GM23338 (cell line): ENCODE data around the gene HMOX1. TPM values are rescaled to one million over a fixed set of nuclear protein-coding genes. Genes with fewer than 3 reads are reported as not detected.

ENCODE experiments used
- ATAC-seq: fragments of 200-7000 bp; cut with Tn5 transposase; 3 replicates; pipeline ENCODE4 v1.9.1; 2020
- DNase-seq: peaks from one replicate; pipeline ENCODE4 v3.0.0-alpha.2; 2015; ENCODE audit warnings: low spot score
- H2AFZ ChIP-seq: fragments of 200-600 bp; sonication (generic); 2 replicates; pipeline ENCODE4 v1.8.0; 2016; ENCODE audit warnings: antibody characterized with exemption, mild to moderate bottlenecking, moderate library complexity
- H3F3A ChIP-seq: fragments of 200-600 bp; sonication (generic); replicated peaks from 2 replicates; pipeline ENCODE4 v1.8.0; 2017; ENCODE audit warnings: antibody characterized with exemption, mixed run types, low read depth
- H3K27ac ChIP-seq: fragments of 200-600 bp; sonication (generic); 2 replicates; pipeline ENCODE4 v1.6.1; 2016; ENCODE audit warnings: low read depth
- H3K27me3 ChIP-seq: fragments of 200-600 bp; sonication (generic); 2 replicates; pipeline ENCODE4 v1.8.0; 2016; ENCODE audit warnings: mild to moderate bottlenecking, mixed run types, moderate library complexity; ENCODE audit not compliant: insufficient read depth
- H3K36me3 ChIP-seq: fragments of 200-600 bp; sonication (generic); 2 replicates; pipeline ENCODE4 v1.8.0; 2016; ENCODE audit warnings: mild to moderate bottlenecking; ENCODE audit not compliant: insufficient read depth
- H3K4me1 ChIP-seq: fragments of 200-600 bp; sonication (generic); 2 replicates; pipeline ENCODE4 v1.8.0; 2016; ENCODE audit warnings: mild to moderate bottlenecking, moderate library complexity; ENCODE audit not compliant: insufficient read depth
- H3K4me2 ChIP-seq: fragments of 200-600 bp; sonication (generic); 2 replicates; pipeline ENCODE4 v1.7.1; 2017; ENCODE audit warnings: mixed run types
- H3K4me3 ChIP-seq: fragments of 200-600 bp; sonication (generic); 2 replicates; pipeline ENCODE4 v1.6.1; 2016; ENCODE audit warnings: mixed run types
- H3K79me2 ChIP-seq: fragments of 200-600 bp; sonication (generic); replicated peaks from 2 replicates; pipeline ENCODE4 v1.8.0; 2017; ENCODE audit warnings: mild to moderate bottlenecking; ENCODE audit not compliant: insufficient read depth
- H3K9me2 ChIP-seq: fragments of 200-600 bp; sonication (generic); 2 replicates; pipeline ENCODE4 v1.8.0; 2017; ENCODE audit not compliant: insufficient read depth
- H4K20me1 ChIP-seq: fragments of 200-600 bp; sonication (generic); replicated peaks from 2 replicates; pipeline ENCODE4 v1.8.0; 2017; ENCODE audit warnings: mild to moderate bottlenecking; ENCODE audit not compliant: insufficient read depth
- H3K27ac Mint-ChIP-seq: 2 replicates; pipeline ENCODE4 v1.8.0; 2020; ENCODE audit warnings: inconsistent platforms, mild to moderate bottlenecking, moderate library complexity, mixed read lengths
- H3K27me3 Mint-ChIP-seq: 3 replicates; pipeline ENCODE4 v1.8.0; 2022; ENCODE audit warnings: low read depth, mild to moderate bottlenecking, moderate library complexity, mixed read lengths, inconsistent platforms; ENCODE audit not compliant: insufficient read depth, poor library complexity
- H3K36me3 Mint-ChIP-seq: 3 replicates; pipeline ENCODE4 v1.8.0; 2021; ENCODE audit warnings: low read depth, mild to moderate bottlenecking, inconsistent platforms, moderate library complexity, mixed read lengths
- H3K4me1 Mint-ChIP-seq: 3 replicates; pipeline ENCODE4 v1.8.0; 2020; ENCODE audit warnings: mild to moderate bottlenecking, inconsistent platforms, mixed read lengths
- H3K4me3 Mint-ChIP-seq: 3 replicates; pipeline ENCODE4 v1.8.0; 2021; ENCODE audit warnings: moderate library complexity, mild to moderate bottlenecking, inconsistent platforms, mixed read lengths
- H3K9me3 Mint-ChIP-seq: 3 replicates; pipeline ENCODE4 v1.8.0; 2020; ENCODE audit warnings: moderate library complexity, mild to moderate bottlenecking, inconsistent platforms, mixed read lengths
- ETS1 ChIP-seq: IDR thresholded peaks from 2 replicates; pipeline ENCODE4 v1.6.1; 2016; ENCODE audit warnings: antibody characterized with exemption
- EZH2 ChIP-seq: fragments of 200-600 bp; sonication (generic); IDR thresholded peaks from one replicate; pipeline ENCODE4 v1.8.0; 2017; ENCODE audit warnings: antibody characterized with exemption, mild to moderate bottlenecking, low read depth; ENCODE audit not compliant: unreplicated experiment
- EZH2phosphoT487 ChIP-seq: fragments of 200-600 bp; sonication (generic); IDR thresholded peaks from one replicate; pipeline ENCODE4 v1.8.1; 2018; ENCODE audit warnings: antibody characterized with exemption; ENCODE audit not compliant: unreplicated experiment
- NANOG ChIP-seq: IDR thresholded peaks from 2 replicates; pipeline ENCODE4 v1.6.1; 2016; ENCODE audit warnings: antibody characterized with exemption, borderline replicate concordance
- REST ChIP-seq: IDR thresholded peaks from one replicate; pipeline ENCODE4 v1.6.1; 2018; ENCODE audit warnings: antibody characterized with exemption; ENCODE audit not compliant: unreplicated experiment
- STAT1 ChIP-seq: IDR thresholded peaks from one replicate; pipeline ENCODE4 v1.6.1; 2016; ENCODE audit warnings: antibody characterized with exemption; ENCODE audit not compliant: unreplicated experiment
- ZNF114 ChIP-seq: fragments of 250-450 bp; sonication (Bioruptor Pico); IDR thresholded peaks from 2 replicates; pipeline ENCODE4 v1.5.0; 2020; ENCODE audit warnings: mild to moderate bottlenecking, moderate library complexity
- ZNF462 ChIP-seq: fragments of 250-450 bp; sonication (Bioruptor Pico); IDR thresholded peaks from 2 replicates; pipeline ENCODE4 v1.5.0; 2020; ENCODE audit warnings: mild to moderate bottlenecking, moderate library complexity
- polyA plus RNA-seq: library from polyadenylated mRNA; unstranded; fragments of >200 nt; fragmentation: Nextera tagmentation; extraction: Ambion mirVana; gene quantifications from 2 replicates; pipeline ENCODE4 v1.2.1, GENCODE V29; 2016
- total RNA-seq: library from RNA; depleted of rRNA; stranded (reverse); fragments of >200 nt; shearing (Covaris generic); gene quantifications from 2 replicates; pipeline ENCODE4 v1.2.3, GENCODE V29; 2014

The HMOX1 gene
- total and polyA plus RNA-seq, 2 experiments from 2014 or later = 10.9 to 22.6 TPM

GRCh38 chr22:35353318-35353717 lies 27.6 kb upstream of the HMOX1 start:
- DNase-seq = no peak
- no peak overlapping the region for H3K4me3 Mint-ChIP-seq
- H3K27ac Mint-ChIP-seq = no peak overlapping the region
- Histone ChIP-seq H3K4me1 (peaks cover 7% of the 10 kb centered on the region), H3K36me3 (no peaks in the 10 kb centered on the region), H3K4me2 (no peak overlapping the region), H3F3A (peaks cover 4% of the 10 kb centered on the region; the same call in 1 of the 2 replicates), H3K9me2 (no peaks in the 10 kb centered on the region), H3K27me3 (peaks cover 11% of the 10 kb centered on the region), H3K4me3 (no peak overlapping the region), H3K79me2 (no peaks in the 10 kb centered on the region), H2AFZ (no peak overlapping the region), H3K27ac (no peak overlapping the region), H4K20me1 (no peaks in the 10 kb centered on the region)
- no peaks in the 10 kb centered on the region for H3K36me3 Mint-ChIP-seq
- H3K4me1 Mint-ChIP-seq = peaks cover 22% of the 10 kb centered on the region
- peaks cover 17% of the 10 kb centered on the region for H3K27me3 Mint-ChIP-seq
- no peak for TF ChIP-seq EZH2phosphoT487
- no peak for TF ChIP-seq STAT1
- TF ChIP-seq ZNF462 (CRISPR knock-in tag) = no peak
- no peak for TF ChIP-seq NANOG
- TF ChIP-seq ETS1 = no peak
- no peak for TF ChIP-seq EZH2
- TF ChIP-seq ZNF114 (CRISPR knock-in tag) = no peak
- TF ChIP-seq REST = no peak
- H3K9me3 Mint-ChIP-seq = no peaks in the 10 kb centered on the region; the same call in 2 of the 3 replicates
- ATAC-seq = no peak
